A549 (cell line): ENCODE results near the gene SARM1. TPM values are rescaled to one million over a fixed set of nuclear protein-coding genes. Genes with fewer than 3 reads are reported as not detected.

Source experiments
- ATAC-seq, 2 experiments: fragments of 200-7000 bp in 1 of 2; fragments of >200 bp in 1 of 2; cut with Nextera tagmentation in 1 of 2; cut with Tn5 transposase in 1 of 2; 3 replicates each; pipeline versions ENCODE4 v1.8.0 to v1.9.1; 2018 to 2020; ENCODE audit warnings: mild to moderate bottlenecking in 1 of 2, moderate library complexity in 1 of 2
- CTCF ChIA-PET: fragments of 300-600 bp; sonication (Branson Sonifier 250); formaldehyde crosslinking; extraction: SDS; loops from one replicate; lab custom pipeline; 2021; ENCODE audit warnings: antibody characterized with exemption, inconsistent platforms; lab: Yijun Ruan, JAX
- POLR2A ChIA-PET: fragments of 350-600 bp; formaldehyde crosslinking; extraction: SDS; loops from one replicate; lab custom pipeline; 2021; ENCODE audit warnings: antibody characterized with exemption, inconsistent platforms; lab: Yijun Ruan, JAX
- DNase-seq, 2 experiments: peaks; one replicate each; pipeline versions ENCODE4 v3.0.0 to v3.0.0-alpha.2; 2011 to 2016; ENCODE audit warnings: low read depth in 1 of 2, low spot score in 1 of 2
- FAIRE-seq: peaks from 2 replicates; lab custom pipeline; 2011; peaks lifted over from hg19 to GRCh38; lab: Jason Lieb, UNC
- H3K27ac ChIP-seq, 2 experiments: fragments of >200 bp; sonication (Bioruptor Twin); formaldehyde crosslinking; 3 replicates each; pipeline ENCODE4 v1.5.1; 2016 to 2017
- H3K4me1 ChIP-seq: fragments of >200 bp; sonication (Bioruptor Twin); formaldehyde crosslinking; 3 replicates; pipeline ENCODE4 v1.6.1; 2016
- H3K4me2 ChIP-seq: fragments of >200 bp; sonication (Bioruptor Twin); formaldehyde crosslinking; 3 replicates; pipeline ENCODE4 v1.6.1; 2016
- H3K4me3 ChIP-seq: fragments of >200 bp; sonication (Bioruptor Twin); formaldehyde crosslinking; 3 replicates; pipeline ENCODE4 v1.5.1; 2016
- H3K9me3 ChIP-seq: fragments of >200 bp; sonication (Bioruptor Twin); formaldehyde crosslinking; 3 replicates; pipeline ENCODE4 v1.6.1; 2016
- EHF ChIP-seq: fragments of 250-450 bp; sonication (Bioruptor Pico); IDR thresholded peaks from 2 replicates; pipeline ENCODE4 v1.5.0; 2020; ENCODE audit warnings: mild to moderate bottlenecking
- GATA3 ChIP-seq: IDR thresholded peaks from 2 replicates; pipeline ENCODE4 v1.6.1; 2012; ENCODE audit warnings: borderline replicate concordance
- HOXB5 ChIP-seq: fragments of 250-450 bp; sonication (Bioruptor Pico); IDR thresholded peaks from 2 replicates; pipeline ENCODE4 v1.5.0; 2020; ENCODE audit warnings: mild to moderate bottlenecking, moderate library complexity
- JUN ChIP-seq, 2 experiments: fragments of >200 bp; sonication (Bioruptor Twin); formaldehyde crosslinking; IDR thresholded peaks; 2 replicates in 1 of 2; 3 replicates in 1 of 2; pipeline ENCODE4 v1.6.1; 2016 to 2017
- KDM1A ChIP-seq: fragments of 200-600 bp; sonication (generic); IDR thresholded peaks from 2 replicates; pipeline ENCODE4 v1.6.1; 2016; ENCODE audit warnings: low read depth, mild to moderate bottlenecking
- KDM5A ChIP-seq: fragments of 200-600 bp; sonication (generic); IDR thresholded peaks from 2 replicates; pipeline ENCODE4 v1.6.1; 2016; ENCODE audit warnings: antibody characterized with exemption, mild to moderate bottlenecking
- MAZ ChIP-seq: fragments of 150-350 bp; IDR thresholded peaks from 2 replicates; pipeline ENCODE4 v1.6.1; 2014; ENCODE audit warnings: antibody characterized with exemption, low read depth, low read length, borderline replicate concordance
- RAD21 ChIP-seq, 2 experiments: fragments of >200 bp in 1 of 2; sonication (Bioruptor Twin) in 1 of 2; formaldehyde crosslinking in 1 of 2; IDR thresholded peaks in 1 of 2; conservative IDR thresholded peaks in 1 of 2; 2 replicates in 1 of 2; 3 replicates in 1 of 2; pipeline ENCODE4 v1.6.1; 2012 to 2018; ENCODE audit warnings: inconsistent platforms in 1 of 2
- RARB ChIP-seq: fragments of 250-450 bp; sonication (Bioruptor Pico); IDR thresholded peaks from 2 replicates; pipeline ENCODE4 v1.8.0; 2021; ENCODE audit warnings: mild to moderate bottlenecking, moderate library complexity
- RFX5 ChIP-seq: fragments of 450-650 bp; IDR thresholded peaks from 2 replicates; pipeline ENCODE4 v1.7.1; 2014; ENCODE audit warnings: antibody characterized with exemption, mild to moderate bottlenecking, moderate library complexity
- SMC3 ChIP-seq: fragments of >200 bp; sonication (Bioruptor Twin); formaldehyde crosslinking; IDR thresholded peaks from 3 replicates; pipeline ENCODE4 v1.6.1; 2018; ENCODE audit warnings: inconsistent platforms
- ZNF302 ChIP-seq: fragments of 250-450 bp; sonication (Bioruptor Pico); IDR thresholded peaks from 2 replicates; pipeline ENCODE4 v1.9.0; 2021; ENCODE audit warnings: inconsistent platforms, mild to moderate bottlenecking, moderate library complexity
- WGBS: methylation state at CpG from one replicate; pipeline ENCODE4 v1.1.6; 2017; ENCODE audit errors: missing lambda C conversion rate; 5-methylcytosine and 5-hydroxymethylcytosine counted together
- polyA plus RNA-seq, 4 experiments: library from polyadenylated mRNA; depleted of rRNA in 3 of 4; stranded (reverse); fragments of >200 nt; fragmentation: RNase III in 1 of 4; extraction: RNeasy Plus Mini Kit Qiagen cat#74134 plus additional on column Dnase treatment in 1 of 4; gene quantifications; 2 replicates in 3 of 4; 3 replicates in 1 of 4; pipeline ENCODE4 v1.2.3, GENCODE V29; 2011 to 2017
- TF ChIP-seq, protein P1 (sequence below): fragments of 450-650 bp; IDR thresholded peaks from 2 replicates; pipeline ENCODE4 v1.6.1; 2014; ENCODE audit warnings: antibody characterized with exemption
- TF ChIP-seq, protein P2 (sequence below): fragments of 150-350 bp; IDR thresholded peaks from 2 replicates; pipeline ENCODE4 v1.6.1; 2014; ENCODE audit warnings: low read depth, mild to moderate bottlenecking, low read length
- TF ChIP-seq, protein P3 (sequence below): fragments of >200 bp; sonication (Bioruptor Twin); formaldehyde crosslinking; IDR thresholded peaks from 3 replicates; pipeline ENCODE4 v1.5.1; 2016
- TF ChIP-seq, protein P4 (sequence below): IDR thresholded peaks from 2 replicates; pipeline ENCODE4 v1.6.1; 2012; ENCODE audit warnings: low read depth, borderline replicate concordance
- TF ChIP-seq, protein P5 (sequence below): fragments of >200 bp; sonication (Bioruptor Twin); formaldehyde crosslinking; IDR thresholded peaks from 3 replicates; pipeline ENCODE4 v1.6.1; 2016
- TF ChIP-seq, protein P6 (sequence below): IDR thresholded peaks from 2 replicates; pipeline ENCODE4 v1.6.1; 2012

The SARM1 gene
- polyA plus RNA-seq, 2 of the 4 experiments (the other 2 are of a cell fraction): 4.0 to 6.9 TPM

DNA sequence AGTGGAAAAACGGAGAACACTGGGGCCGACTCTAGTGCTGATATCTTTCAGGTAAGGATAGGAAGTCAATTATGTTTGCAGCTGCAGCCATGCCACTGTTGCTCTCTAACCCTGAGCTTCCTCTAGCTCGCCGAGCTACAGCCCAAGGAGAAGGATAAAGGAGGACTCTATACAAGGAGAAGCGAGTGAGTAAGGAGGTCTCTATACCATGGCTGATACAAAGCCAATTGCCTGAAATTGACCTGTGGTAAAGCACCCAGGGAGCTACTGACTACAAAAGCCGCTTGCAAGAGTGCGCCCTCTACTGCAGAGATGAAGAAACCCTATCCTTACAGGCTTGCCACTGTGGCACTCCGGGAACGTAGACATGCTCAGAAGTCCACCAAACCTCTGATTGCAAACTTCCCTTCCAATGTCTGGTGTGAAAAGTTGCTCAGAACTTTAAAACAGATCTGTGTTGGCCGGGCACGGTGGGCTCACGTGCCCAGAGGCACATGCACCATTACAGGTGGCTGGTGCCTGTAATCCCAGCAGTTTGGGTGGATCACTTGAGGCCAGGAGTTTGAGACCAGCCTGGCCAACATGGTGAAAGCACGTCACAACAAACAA, 45.3 kb downstream of the SARM1 start:
- whole genome bisulfite sequencing: 12% methylated on average over 13 of the region's 13 CpGs
- peak; percentile 54 for FAIRE-seq
- peak; percentile 73 to 80 for DNase-seq
- H3K4me3 ChIP-seq: no peak overlapping the region
- TF ChIP-seq, protein P1, sequence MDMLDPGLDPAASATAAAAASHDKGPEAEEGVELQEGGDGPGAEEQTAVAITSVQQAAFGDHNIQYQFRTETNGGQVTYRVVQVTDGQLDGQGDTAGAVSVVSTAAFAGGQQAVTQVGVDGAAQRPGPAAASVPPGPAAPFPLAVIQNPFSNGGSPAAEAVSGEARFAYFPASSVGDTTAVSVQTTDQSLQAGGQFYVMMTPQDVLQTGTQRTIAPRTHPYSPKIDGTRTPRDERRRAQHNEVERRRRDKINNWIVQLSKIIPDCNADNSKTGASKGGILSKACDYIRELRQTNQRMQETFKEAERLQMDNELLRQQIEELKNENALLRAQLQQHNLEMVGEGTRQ: no peak
- TF ChIP-seq ZNF302 (CRISPR knock-in tag) (no peak), MAZ (no peak), RARB (CRISPR knock-in tag) (no peak), RAD21 (conservative IDR thresholded peaks at IDR 0.05 in 1 of 2, IDR thresholded peaks at IDR 0.05 in 1 of 2) (peak; percentile 68), RFX5 (no peak), KDM1A (no peak), JUN (IDR thresholded peaks at IDR 0.05) (no peak), SMC3 (peak; percentile 68), EHF (CRISPR knock-in tag) (no peak), GATA3 (no peak), KDM5A (no peak), HOXB5 (CRISPR knock-in tag) (no peak)
- TF ChIP-seq, protein P2, sequence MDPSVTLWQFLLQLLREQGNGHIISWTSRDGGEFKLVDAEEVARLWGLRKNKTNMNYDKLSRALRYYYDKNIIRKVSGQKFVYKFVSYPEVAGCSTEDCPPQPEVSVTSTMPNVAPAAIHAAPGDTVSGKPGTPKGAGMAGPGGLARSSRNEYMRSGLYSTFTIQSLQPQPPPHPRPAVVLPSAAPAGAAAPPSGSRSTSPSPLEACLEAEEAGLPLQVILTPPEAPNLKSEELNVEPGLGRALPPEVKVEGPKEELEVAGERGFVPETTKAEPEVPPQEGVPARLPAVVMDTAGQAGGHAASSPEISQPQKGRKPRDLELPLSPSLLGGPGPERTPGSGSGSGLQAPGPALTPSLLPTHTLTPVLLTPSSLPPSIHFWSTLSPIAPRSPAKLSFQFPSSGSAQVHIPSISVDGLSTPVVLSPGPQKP: no peak
- TF ChIP-seq, protein P3, sequence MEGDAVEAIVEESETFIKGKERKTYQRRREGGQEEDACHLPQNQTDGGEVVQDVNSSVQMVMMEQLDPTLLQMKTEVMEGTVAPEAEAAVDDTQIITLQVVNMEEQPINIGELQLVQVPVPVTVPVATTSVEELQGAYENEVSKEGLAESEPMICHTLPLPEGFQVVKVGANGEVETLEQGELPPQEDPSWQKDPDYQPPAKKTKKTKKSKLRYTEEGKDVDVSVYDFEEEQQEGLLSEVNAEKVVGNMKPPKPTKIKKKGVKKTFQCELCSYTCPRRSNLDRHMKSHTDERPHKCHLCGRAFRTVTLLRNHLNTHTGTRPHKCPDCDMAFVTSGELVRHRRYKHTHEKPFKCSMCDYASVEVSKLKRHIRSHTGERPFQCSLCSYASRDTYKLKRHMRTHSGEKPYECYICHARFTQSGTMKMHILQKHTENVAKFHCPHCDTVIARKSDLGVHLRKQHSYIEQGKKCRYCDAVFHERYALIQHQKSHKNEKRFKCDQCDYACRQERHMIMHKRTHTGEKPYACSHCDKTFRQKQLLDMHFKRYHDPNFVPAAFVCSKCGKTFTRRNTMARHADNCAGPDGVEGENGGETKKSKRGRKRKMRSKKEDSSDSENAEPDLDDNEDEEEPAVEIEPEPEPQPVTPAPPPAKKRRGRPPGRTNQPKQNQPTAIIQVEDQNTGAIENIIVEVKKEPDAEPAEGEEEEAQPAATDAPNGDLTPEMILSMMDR: peak; percentile 84
- TF ChIP-seq, protein P4, sequence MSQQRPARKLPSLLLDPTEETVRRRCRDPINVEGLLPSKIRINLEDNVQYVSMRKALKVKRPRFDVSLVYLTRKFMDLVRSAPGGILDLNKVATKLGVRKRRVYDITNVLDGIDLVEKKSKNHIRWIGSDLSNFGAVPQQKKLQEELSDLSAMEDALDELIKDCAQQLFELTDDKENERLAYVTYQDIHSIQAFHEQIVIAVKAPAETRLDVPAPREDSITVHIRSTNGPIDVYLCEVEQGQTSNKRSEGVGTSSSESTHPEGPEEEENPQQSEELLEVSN: no peak
- TF ChIP-seq, protein P5, sequence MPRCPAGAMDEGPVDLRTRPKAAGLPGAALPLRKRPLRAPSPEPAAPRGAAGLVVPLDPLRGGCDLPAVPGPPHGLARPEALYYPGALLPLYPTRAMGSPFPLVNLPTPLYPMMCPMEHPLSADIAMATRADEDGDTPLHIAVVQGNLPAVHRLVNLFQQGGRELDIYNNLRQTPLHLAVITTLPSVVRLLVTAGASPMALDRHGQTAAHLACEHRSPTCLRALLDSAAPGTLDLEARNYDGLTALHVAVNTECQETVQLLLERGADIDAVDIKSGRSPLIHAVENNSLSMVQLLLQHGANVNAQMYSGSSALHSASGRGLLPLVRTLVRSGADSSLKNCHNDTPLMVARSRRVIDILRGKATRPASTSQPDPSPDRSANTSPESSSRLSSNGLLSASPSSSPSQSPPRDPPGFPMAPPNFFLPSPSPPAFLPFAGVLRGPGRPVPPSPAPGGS: no peak
- TF ChIP-seq, protein P6, sequence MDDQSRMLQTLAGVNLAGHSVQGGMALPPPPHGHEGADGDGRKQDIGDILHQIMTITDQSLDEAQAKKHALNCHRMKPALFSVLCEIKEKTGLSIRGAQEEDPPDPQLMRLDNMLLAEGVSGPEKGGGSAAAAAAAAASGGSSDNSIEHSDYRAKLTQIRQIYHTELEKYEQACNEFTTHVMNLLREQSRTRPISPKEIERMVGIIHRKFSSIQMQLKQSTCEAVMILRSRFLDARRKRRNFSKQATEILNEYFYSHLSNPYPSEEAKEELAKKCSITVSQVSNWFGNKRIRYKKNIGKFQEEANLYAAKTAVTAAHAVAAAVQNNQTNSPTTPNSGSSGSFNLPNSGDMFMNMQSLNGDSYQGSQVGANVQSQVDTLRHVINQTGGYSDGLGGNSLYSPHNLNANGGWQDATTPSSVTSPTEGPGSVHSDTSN: no peak
- ChIA-PET POLR2A (interaction anchor here (1.0 to 1.3 kb wide), 2 partner anchors 10 to 47 kb away, joined by 3 to 5 read pairs; partner anchors contain the start of gene VTN), CTCF (interaction anchor here (0.8 to 6.4 kb wide), 43 partner anchors 8 to 523 kb away, joined by 3 to 53 read pairs (median 6); partner anchors contain the start of genes IFT20, POLDIP2, SEBOX and SLC46A1)
- no peaks in the 10 kb centered on the region for H3K9me3 ChIP-seq
- no peak overlapping the region for H3K27ac ChIP-seq
- H3K4me1 ChIP-seq: no peaks in the 10 kb centered on the region
- H3K4me2 ChIP-seq: peak overlapping the region; percentile 31; the same call in 1 of the 3 replicates
- peak; percentile 92 to 99 for ATAC-seq
